HG02981 (cell line): ENCODE results near the gene LHX4.

Experiments
- ATAC-seq: cut with Tn5 transposase; IDR thresholded peaks from one replicate; pipeline ENCODE4 v1.9.1; 2021; ENCODE audit warnings: mild to moderate bottlenecking, moderate library complexity; ENCODE audit not compliant: unreplicated experiment

Gene LHX4

GRCh38 chr1:180224902-180225301, 5.2 kb upstream of the LHX4 start:
- ATAC-seq = no peak

GRCh38 chr1:180225403-180225802, 4.7 kb upstream of the LHX4 start:
- ATAC-seq = no peak

GRCh38 chr1:180227861-180228647, 2.0 kb upstream of the LHX4 start:
- no peak for ATAC-seq

DNA sequence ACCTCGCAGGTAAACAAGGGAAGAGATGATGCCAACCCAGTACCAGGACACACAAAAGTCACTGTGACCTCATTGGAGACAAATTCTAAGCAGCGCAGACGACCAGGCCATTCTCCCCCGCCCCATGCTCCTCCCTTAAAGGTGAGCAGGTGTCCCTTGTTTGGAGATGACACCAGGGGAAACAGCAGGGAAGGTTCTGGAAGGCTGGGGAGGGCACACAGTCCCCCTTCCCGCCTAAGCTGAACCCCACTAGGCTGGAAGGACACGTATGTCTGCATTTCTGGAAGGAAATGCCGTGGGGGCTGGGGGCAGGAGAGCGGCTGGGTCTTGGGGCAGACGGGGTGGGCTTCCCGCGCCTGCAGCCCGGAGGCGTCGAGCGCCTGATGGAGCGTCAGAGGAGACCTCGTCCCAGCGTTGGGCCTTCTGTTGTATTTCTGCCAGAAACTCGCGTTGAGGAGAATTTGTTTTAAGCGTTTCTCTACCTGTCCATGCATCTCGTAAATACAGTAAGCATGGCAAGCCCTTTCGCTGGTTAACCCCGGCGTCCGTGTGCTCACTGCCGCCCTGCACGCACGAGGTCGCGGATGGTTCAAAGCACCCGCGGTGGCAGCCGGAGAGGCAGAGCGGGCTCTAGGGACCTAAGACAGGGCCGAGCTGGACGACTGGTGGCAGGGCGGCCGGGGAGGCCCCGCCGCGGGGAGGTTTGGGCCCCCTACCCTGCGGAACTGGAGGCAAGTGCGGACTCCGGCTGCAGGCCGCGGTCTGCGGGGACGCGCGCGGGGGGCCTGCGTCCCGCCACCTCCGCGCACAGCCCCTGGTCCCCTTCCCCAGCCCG, 1.2 kb upstream of the LHX4 start:
- peak; percentile 11 for ATAC-seq

DNA sequence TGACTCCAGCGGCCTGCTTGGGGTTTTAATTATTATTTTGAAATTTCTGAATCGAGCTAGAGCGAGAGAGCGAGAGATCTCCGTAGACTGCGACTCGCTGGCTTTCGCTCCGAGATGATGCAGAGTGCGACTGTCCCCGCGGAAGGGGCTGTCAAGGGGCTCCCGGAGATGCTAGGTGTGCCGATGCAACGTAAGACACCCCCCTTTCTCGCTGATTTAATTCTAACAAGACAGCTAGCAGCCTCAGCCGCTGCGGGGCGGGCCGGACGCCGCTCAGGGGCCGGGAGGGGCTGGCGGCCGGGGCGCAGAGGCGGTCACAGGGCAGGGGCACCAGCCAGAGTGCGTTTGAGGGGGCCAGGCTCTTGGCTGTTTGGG, 339 bp downstream of the LHX4 start:
- ATAC-seq = peak; percentile 21

DNA sequence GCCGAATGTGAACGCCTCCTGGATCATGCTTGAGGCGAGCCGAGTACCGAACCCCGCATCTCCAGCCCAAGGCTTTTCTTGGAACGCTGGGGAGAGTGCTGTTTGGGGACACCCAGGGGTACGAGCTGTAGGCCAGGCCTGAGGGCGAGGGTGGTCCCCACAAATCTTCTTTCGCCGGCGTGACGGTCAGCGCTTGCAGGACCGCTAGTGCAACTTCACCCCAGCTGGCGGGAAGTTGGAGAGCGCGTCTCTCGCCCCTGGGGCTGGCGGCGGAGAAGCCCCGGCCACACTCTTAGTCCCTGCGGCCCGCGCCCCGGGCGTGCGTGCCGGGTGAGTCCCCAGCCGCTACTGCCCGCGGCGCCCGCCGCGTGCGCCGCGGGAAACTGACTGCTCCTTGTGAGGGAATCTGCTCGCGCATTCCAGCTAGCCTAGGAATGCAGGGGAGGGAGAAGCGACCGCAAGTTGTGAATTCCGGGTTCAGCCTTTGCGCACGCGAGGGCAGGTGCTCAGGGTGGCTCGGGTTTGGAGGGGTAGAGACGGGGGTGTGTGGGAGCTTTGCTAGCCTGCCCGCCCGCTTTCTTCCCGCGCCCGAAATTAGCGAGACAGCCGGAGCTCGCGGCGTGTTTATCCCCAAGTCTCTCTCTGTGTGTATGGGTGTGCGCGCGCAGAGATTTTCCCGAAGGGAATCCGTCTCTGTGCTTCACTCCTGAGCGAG, 884 bp downstream of the LHX4 start:
- ATAC-seq = peak; percentile 20

GRCh38 chr1:180231506-180231921, 1.4 kb downstream of the LHX4 start:
- ATAC-seq = no peak

GRCh38 chr1:180231936-180232335, 1.9 kb downstream of the LHX4 start:
- no peak for ATAC-seq

DNA sequence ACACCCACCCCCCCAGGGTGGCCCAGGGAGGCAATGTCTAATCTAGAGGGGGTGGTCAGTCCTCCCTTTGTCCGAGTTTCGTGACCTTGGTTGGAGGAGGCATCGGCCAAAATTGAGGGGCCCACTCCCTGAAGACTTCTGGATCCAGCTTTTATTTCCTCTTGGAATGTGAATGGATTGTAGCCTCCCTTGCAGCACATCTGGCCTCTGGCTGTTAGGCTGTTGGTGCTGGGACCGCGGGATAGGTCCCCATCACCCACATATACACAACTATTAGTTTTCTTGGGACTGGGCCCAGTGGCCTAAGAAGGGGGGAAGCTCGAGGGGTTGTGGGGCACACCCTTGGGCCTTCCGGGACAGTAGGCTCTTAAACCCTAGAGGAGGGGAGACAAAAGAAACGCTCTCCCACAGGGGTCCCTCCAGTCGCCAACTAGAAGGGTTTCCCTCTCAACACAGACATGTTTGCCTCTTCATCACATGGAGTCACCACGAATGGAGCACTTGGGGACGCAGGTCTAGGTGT, 2.5 kb downstream of the LHX4 start:
- no peak for ATAC-seq

DNA sequence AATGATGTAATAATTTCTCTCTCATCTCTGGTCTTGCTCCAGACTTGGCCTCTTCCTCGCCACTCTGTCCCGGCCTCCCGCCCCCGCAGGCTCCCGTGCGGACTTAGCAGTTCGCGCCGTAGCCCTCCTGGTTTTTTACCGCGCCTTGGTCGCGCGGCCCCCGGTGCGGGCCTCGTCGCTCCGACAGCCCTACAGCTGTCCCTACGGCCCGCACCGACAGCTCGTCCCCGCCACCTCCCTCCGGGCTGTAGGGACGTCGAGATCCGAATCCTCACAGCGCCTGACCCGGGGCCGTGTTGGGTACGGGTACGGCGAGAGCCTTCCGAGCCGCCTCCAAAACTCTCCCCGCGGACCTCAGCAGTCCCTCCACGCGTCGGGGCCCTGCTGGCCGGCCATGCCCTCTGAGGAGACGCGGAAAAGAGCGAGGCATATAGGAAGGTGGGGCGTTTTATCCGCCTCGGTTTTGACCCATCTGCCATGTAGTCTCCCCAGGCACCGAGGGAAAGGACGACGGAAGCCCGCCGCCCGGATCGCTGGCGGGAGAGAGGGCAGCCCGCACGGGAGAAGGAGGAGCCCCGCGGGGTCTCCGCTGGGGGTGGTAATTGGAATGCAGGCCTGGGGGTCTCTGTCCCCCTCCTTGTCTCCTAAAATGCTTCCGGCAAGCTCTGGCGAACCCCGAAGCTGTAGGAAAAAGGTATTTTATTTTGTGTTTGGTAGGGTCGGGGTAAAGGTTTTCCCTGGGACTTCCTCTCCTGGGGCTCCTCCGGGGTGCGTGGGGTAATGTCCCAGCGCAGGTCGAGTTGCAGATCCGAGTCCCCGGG, 3.3 kb downstream of the LHX4 start:
- no peak for ATAC-seq

DNA sequence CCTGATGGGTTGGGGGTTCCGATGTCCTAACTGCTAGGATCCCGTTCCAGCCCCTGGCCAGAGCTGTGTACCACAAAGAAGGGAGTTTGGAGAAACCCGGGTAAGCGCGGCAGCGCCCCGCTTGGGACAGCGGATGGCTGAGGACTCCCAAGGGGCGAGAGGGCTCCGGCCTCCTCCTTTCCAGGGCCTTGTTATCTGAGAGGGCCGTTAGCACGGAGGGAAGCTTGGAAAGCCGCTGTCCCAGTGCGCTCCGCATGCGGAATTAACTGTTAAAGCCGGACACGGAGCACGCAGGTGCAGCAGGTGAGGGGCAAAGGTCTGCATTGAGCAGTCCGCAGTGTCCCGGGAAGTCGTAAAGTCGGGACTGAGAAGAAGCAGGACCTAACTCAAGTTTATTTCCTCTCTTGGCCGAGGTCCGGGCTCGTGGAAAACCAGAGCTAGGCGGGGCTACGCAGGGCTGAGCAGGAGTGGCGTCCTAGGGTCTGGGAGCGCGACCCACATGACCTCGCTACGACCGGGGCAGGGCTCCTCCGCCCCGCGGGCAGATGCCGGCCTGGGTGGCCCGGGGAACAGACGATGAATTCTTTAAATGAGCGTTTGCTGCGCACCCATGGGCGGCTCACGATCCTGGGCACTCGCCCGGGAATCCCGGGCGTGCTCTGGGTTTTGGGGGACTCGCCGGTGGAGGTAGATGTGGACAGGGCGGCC, 4.5 kb downstream of the LHX4 start:
- no peak for ATAC-seq

- no peak for ATAC-seq
Observed at GRCh38 chr1:180235077-180235501, 5.0 kb downstream of the LHX4 start.

DNA sequence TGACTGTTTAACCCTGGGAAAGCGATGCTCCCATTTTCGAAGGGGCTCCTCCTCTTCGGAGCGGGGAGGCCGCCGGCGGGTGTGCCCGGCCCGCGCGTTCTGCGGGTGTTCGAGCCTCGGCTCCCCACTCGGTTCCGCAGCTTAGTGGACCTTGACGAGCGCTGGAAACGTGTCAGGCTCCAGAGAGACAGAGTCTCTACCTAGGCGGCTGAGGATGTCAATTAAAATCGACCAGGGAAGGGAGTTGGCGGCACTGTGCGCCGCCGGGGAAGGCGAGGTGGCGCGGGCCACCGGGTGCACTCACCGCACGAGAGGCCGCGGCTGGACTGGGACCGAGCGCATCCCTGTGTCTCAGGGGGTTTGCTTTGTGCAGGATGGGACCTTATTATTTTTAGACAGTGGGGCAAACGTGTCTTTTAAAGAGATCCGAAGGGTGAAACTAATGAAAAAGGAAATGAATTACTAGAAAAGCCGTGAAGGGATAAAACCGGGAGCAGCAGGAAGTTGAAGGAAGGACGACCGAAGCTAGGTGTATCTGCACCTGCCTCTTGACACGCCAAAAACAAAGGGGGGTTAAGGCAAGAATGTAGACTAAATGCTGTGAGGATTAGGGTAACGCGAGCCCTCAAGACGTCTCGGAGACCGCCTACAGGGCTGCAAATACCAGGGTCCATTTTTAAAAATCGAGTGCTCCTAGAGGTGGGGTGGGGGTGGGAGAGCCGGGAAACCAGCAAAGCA, 5.6 kb downstream of the LHX4 start:
- no peak for ATAC-seq

DNA sequence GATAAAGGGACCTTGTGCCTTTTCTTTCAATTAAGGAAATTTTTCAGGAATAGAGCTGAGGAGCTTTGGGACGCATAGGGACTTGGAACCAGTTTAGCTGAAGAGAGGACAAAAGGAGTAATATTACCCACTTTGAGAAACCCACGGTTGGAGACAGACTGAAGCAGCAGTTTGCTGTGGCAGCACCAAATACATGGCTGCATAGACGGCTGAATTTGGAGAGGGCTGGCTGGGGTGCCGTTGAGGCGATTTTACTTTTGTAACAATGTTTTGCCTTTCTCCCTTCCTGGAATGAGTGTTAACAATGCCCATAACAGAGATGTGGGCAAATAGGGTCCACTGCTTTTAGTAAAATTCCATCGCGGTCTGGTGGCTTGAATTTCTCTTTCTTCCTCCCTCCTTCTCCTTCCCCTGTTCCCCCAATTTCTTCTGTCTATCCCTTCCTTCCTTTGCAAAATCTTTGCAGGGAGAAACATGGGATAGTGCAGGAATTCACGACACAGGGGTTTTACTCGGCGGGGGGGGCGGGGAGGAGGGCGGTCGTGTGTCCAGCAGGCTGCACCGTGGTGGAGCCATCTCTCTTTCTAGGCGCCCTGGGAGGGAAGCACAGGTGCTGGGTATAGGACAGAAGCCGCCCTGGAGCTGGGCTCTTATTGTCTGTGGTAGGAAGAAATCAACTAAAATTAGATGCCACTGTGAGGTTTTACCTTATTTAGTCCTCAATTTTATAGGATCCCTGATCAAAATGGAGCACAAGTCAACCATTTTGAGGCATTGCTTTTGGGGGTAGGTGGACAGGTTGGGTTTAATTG, 6.8 kb downstream of the LHX4 start:
- no peak for ATAC-seq

- no peak for ATAC-seq
Observed at GRCh38 chr1:180237869-180238476, 7.9 kb downstream of the LHX4 start.

DNA sequence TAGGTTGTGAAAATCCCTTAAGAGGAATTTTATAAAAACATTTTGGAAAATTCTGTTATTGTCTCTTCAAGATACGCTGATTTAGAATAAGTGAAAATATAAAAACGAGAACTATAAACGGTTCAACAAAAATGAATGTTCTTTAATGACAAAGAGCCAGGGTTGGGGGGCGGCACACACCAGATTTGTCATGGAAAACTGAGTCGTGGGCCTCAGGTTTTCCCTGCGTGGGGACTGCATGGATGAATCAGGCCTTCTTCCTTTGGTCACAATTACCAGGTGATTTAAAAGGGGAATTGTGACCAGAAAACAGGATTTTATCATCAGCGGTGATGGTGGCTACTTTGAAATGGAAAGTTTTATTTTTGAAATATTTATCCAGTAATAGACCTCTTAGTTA, 8.6 kb downstream of the LHX4 start:
- ATAC-seq = no peak

DNA sequence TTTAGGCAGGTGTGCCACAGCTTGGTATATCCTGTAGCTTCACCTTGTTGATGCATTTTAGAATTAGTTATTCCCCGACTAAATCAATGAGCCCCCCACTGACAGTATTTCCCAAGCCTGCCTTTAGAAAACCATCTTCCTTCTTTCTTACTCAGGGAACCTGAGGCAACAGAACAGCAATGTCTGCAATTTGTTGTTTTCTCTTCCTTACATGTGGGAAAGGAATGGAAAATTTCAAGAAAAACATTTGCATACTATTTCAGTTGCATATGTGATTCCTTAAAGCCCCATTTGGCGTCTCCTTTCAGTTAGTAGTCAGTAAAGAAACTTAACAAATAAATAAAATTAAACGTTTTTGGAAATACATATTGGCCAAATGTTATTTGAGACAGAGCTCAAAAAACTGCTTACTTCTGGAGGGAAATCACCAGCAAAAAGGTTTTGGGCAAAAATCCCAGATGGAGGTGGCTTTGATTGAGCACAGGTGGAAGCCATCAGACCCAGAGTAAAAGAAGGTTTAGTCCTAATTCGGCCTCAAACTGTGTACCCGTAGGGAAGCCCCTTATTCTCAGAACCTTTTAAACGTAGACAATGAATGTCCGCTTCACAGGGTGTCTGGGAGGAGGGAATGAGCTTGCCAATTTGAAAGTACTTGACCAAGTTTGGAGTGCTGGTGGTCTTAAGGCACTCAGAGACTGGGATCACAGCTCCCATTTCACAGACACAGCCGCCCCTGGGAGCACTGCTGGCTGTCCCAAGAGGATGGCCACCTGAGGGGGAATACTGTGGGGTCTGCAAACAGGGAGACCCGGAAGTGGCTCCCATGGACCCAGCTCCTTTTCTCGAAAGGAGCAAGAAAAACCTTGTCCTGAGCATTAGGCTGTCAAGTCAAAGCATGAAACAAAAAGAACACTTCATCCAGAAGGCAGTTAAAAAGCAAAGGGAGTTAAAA, 9.4 kb downstream of the LHX4 start:
- no peak for ATAC-seq
